Astrocyte (in vitro differentiated cells and primary cell): ENCODE measurements around the gene MOB3C. TPM values are rescaled to one million over a fixed set of nuclear protein-coding genes. Genes with fewer than 3 reads are reported as not detected.

Experiments used
- DNase-seq: peaks from one replicate; pipeline ENCODE4 v3.0.0-alpha.2; 2010; ENCODE audit warnings: low read depth
- FAIRE-seq: peaks from 2 replicates; lab custom pipeline; 2011; peaks lifted over from hg19 to GRCh38; lab: Jason Lieb, UNC
- H2AFZ ChIP-seq: 2 replicates; pipeline ENCODE4 v1.6.0; 2012; ENCODE audit warnings: low read depth, low read length, inconsistent platforms
- H3K27ac ChIP-seq: 2 replicates; pipeline ENCODE4 v1.5.1; 2011; ENCODE audit warnings: low read depth, low read length, inconsistent platforms
- H3K27me3 ChIP-seq: 2 replicates; pipeline ENCODE4 v1.6.0; 2011; ENCODE audit warnings: low read length, inconsistent platforms; ENCODE audit not compliant: insufficient read depth
- H3K36me3 ChIP-seq: 2 replicates; pipeline ENCODE4 v1.5.1; 2011; ENCODE audit warnings: low read length, inconsistent platforms; ENCODE audit not compliant: insufficient read depth
- H3K4me1 ChIP-seq: 2 replicates; pipeline ENCODE4 v1.5.1; 2011; ENCODE audit warnings: low read length, inconsistent platforms; ENCODE audit not compliant: insufficient read depth
- H3K4me2 ChIP-seq: 2 replicates; pipeline ENCODE4 v1.6.0; 2012; ENCODE audit warnings: low read length, inconsistent platforms
- H3K4me3 ChIP-seq: 2 replicates; pipeline ENCODE4 v1.5.1; 2011; ENCODE audit warnings: low read depth, mild to moderate bottlenecking, low read length, inconsistent platforms; ENCODE audit not compliant: insufficient read depth
- H3K79me2 ChIP-seq: 2 replicates; pipeline ENCODE4 v1.6.0; 2012; ENCODE audit warnings: mild to moderate bottlenecking, low read length, inconsistent platforms; ENCODE audit not compliant: insufficient read depth
- H3K9ac ChIP-seq: 2 replicates; pipeline ENCODE4 v1.6.0; 2012; ENCODE audit warnings: mild to moderate bottlenecking, low read length, inconsistent platforms
- H3K9me3 ChIP-seq: 2 replicates; pipeline ENCODE4 v1.5.1; 2012; ENCODE audit warnings: low read depth, mild to moderate bottlenecking, low read length, inconsistent platforms; ENCODE audit not compliant: insufficient read depth
- H4K20me1 ChIP-seq: 2 replicates; pipeline ENCODE4 v1.6.0; 2012; ENCODE audit warnings: low read length, inconsistent platforms; ENCODE audit not compliant: insufficient read depth
- H3K27ac Mint-ChIP-seq: one replicate; pipeline ENCODE4 v1.8.0; 2021; ENCODE audit warnings: mild to moderate bottlenecking, mixed read lengths; ENCODE audit not compliant: unreplicated experiment
- H3K27me3 Mint-ChIP-seq: one replicate; pipeline ENCODE4 v1.8.0; 2021; ENCODE audit warnings: low read depth, mixed read lengths; ENCODE audit not compliant: unreplicated experiment
- H3K36me3 Mint-ChIP-seq: one replicate; pipeline ENCODE4 v1.8.0; 2021; ENCODE audit warnings: low read depth, mixed read lengths; ENCODE audit not compliant: unreplicated experiment
- H3K4me1 Mint-ChIP-seq: one replicate; pipeline ENCODE4 v1.8.0; 2021; ENCODE audit warnings: low read depth, mixed read lengths; ENCODE audit not compliant: unreplicated experiment
- H3K4me3 Mint-ChIP-seq: one replicate; pipeline ENCODE4 v1.8.0; 2021; ENCODE audit warnings: mild to moderate bottlenecking, moderate library complexity, mixed read lengths; ENCODE audit not compliant: unreplicated experiment
- H3K9me3 Mint-ChIP-seq: one replicate; pipeline ENCODE4 v1.8.0; 2021; ENCODE audit warnings: mild to moderate bottlenecking, mixed read lengths; ENCODE audit not compliant: unreplicated experiment
- CTCF ChIP-seq: IDR thresholded peaks from 2 replicates; pipeline ENCODE4 v1.5.1; 2011; ENCODE audit warnings: low read depth, mild to moderate bottlenecking, inconsistent platforms, low read length, moderate library complexity; ENCODE audit not compliant: insufficient read depth
- EZH2 ChIP-seq: IDR thresholded peaks from 2 replicates; pipeline ENCODE4 v1.6.1; 2012; ENCODE audit warnings: mild to moderate bottlenecking, low read length, inconsistent platforms; ENCODE audit not compliant: insufficient read depth
- total RNA-seq: library from RNA; stranded (reverse); gene quantifications from 2 replicates; pipeline ENCODE4 v1.2.1, GENCODE V29; 2021

MOB3C gene
- total RNA-seq, 1 donor from 2014 or later: 4.8 TPM

- Mint-ChIP-seq H3K27ac (no peak overlapping the region), H3K36me3 (peaks cover 44% of the 10 kb centered on the region), H3K4me3 (no peak overlapping the region), H3K4me1 (peaks cover 9% of the 10 kb centered on the region), H3K9me3 (peaks cover 25% of the 10 kb centered on the region), H3K27me3 (no peaks in the 10 kb centered on the region)
- H3K27me3 ChIP-seq: no peaks in the 10 kb centered on the region
- H3K4me2 ChIP-seq: no peak overlapping the region
- peaks cover 11% of the 10 kb centered on the region for H3K36me3 ChIP-seq
- H3K9ac ChIP-seq: no peak overlapping the region
- TF ChIP-seq CTCF: no peak
- no peak for TF ChIP-seq EZH2
- H3K79me2 ChIP-seq: no peaks in the 10 kb centered on the region
- FAIRE-seq: no peak
- H3K4me3 ChIP-seq: no peak overlapping the region
- H3K4me1 ChIP-seq: no peaks in the 10 kb centered on the region
- no peak overlapping the region for H2AFZ ChIP-seq
- no peaks in the 10 kb centered on the region for H3K9me3 ChIP-seq
- no peak overlapping the region for H3K27ac ChIP-seq
- DNase-seq: no peak
- H4K20me1 ChIP-seq: no peaks in the 10 kb centered on the region
Observed at GRCh38 chr1:46592823-46593222, 23.8 kb downstream of the MOB3C start.

- TF ChIP-seq CTCF (no peak), EZH2 (no peak)
- FAIRE-seq: no peak
- H3K36me3 ChIP-seq: peaks cover 11% of the 10 kb centered on the region
- Mint-ChIP-seq H3K4me3 (no peak overlapping the region), H3K9me3 (peaks cover 25% of the 10 kb centered on the region), H3K36me3 (peaks cover 45% of the 10 kb centered on the region), H3K27me3 (no peaks in the 10 kb centered on the region), H3K4me1 (no peaks in the 10 kb centered on the region), H3K27ac (no peak overlapping the region)
- no peaks in the 10 kb centered on the region for H3K79me2 ChIP-seq
- no peak overlapping the region for H3K9ac ChIP-seq
- no peak overlapping the region for H3K4me2 ChIP-seq
- no peaks in the 10 kb centered on the region for H3K9me3 ChIP-seq
- DNase-seq: no peak
- no peak overlapping the region for H3K27ac ChIP-seq
- H2AFZ ChIP-seq: no peak overlapping the region
- H3K27me3 ChIP-seq: no peaks in the 10 kb centered on the region
- H4K20me1 ChIP-seq: no peaks in the 10 kb centered on the region
- H3K4me3 ChIP-seq: no peak overlapping the region
- H3K4me1 ChIP-seq: no peaks in the 10 kb centered on the region
Observed at GRCh38 chr1:46589529-46589928, 27.1 kb downstream of the MOB3C start.

GRCh38 chr1:46587069-46587468, 29.5 kb downstream of the MOB3C start:
- TF ChIP-seq CTCF (no peak), EZH2 (no peak)
- FAIRE-seq: no peak

More at GRCh38 chr1:46587069-46587468, 29.5 kb downstream of the MOB3C start:
- no peaks in the 10 kb centered on the region for H3K4me1 Mint-ChIP-seq
- H3K9ac ChIP-seq: no peak overlapping the region
- no peaks in the 10 kb centered on the region for H3K27me3 Mint-ChIP-seq
- H3K9me3 Mint-ChIP-seq: peaks cover 25% of the 10 kb centered on the region
- no peaks in the 10 kb centered on the region for H3K9me3 ChIP-seq
- DNase-seq: no peak
- H2AFZ ChIP-seq: no peak overlapping the region
- no peaks in the 10 kb centered on the region for H4K20me1 ChIP-seq
- peaks cover 11% of the 10 kb centered on the region for H3K36me3 ChIP-seq
- H3K4me1 ChIP-seq: no peaks in the 10 kb centered on the region
- no peaks in the 10 kb centered on the region for H3K27me3 ChIP-seq
- no peak overlapping the region for H3K27ac Mint-ChIP-seq
- no peak overlapping the region for H3K4me3 Mint-ChIP-seq
- H3K4me3 ChIP-seq: no peak overlapping the region
- H3K4me2 ChIP-seq: no peak overlapping the region
- peaks cover 51% of the 10 kb centered on the region for H3K36me3 Mint-ChIP-seq
- H3K79me2 ChIP-seq: no peaks in the 10 kb centered on the region
- H3K27ac ChIP-seq: no peak overlapping the region
